A673 (cell line): ENCODE measurements around the gene DDX56. TPM values are rescaled to one million over a fixed set of nuclear protein-coding genes. Genes with fewer than 3 reads are reported as not detected.

Source experiments
- BruUV-seq: library from RNA; stranded (reverse); fragments of 400-500 nt; replicated peaks from 2 replicates; lab custom pipeline; 2021; lab: Mats Ljungman, UMichigan
- CTCF ChIA-PET: fragments of 300-600 bp; sonication (Branson Sonifier 250); formaldehyde crosslinking; loops from one replicate; lab custom pipeline; 2022; ENCODE audit warnings: antibody characterized with exemption; lab: Charles Lee
- POLR2A ChIA-PET: fragments of 300-600 bp; sonication (Branson Sonifier 250); formaldehyde crosslinking; loops from one replicate; lab custom pipeline; 2022; ENCODE audit warnings: antibody characterized with exemption; ENCODE audit not compliant: low non-redundant PET; lab: Charles Lee
- DNase-seq: peaks from one replicate; pipeline ENCODE4 v3.0.0-alpha.2; 2015; ENCODE audit warnings: low spot score
- H3K27ac ChIP-seq: fragments of 200-600 bp; sonication (generic); 2 replicates; pipeline ENCODE4 v1.5.1; 2016; ENCODE audit warnings: mixed run types, low read depth, mild to moderate bottlenecking, mixed read lengths, antibody characterized with exemption, low read length; ENCODE audit not compliant: poor library complexity, severe bottlenecking
- H3K27me3 ChIP-seq: fragments of 200-600 bp; sonication (generic); replicated peaks from 2 replicates; pipeline ENCODE4 v1.6.1; 2017; ENCODE audit warnings: mixed run types, low read depth, mild to moderate bottlenecking, mixed read lengths, antibody characterized with exemption, low read length; ENCODE audit not compliant: insufficient read depth, poor library complexity
- H3K36me3 ChIP-seq: fragments of 200-600 bp; sonication (generic); 2 replicates; pipeline ENCODE4 v1.6.1; 2016; ENCODE audit warnings: mixed run types, mild to moderate bottlenecking, mixed read lengths, antibody characterized with exemption, low read length; ENCODE audit not compliant: insufficient read depth, poor library complexity, severe bottlenecking
- H3K4me1 ChIP-seq: fragments of 200-600 bp; sonication (generic); 2 replicates; pipeline ENCODE4 v1.6.1; 2017; ENCODE audit warnings: mixed run types, mild to moderate bottlenecking, mixed read lengths, antibody characterized with exemption, low read length; ENCODE audit not compliant: insufficient read depth, poor library complexity, severe bottlenecking
- H3K4me3 ChIP-seq: fragments of 200-600 bp; sonication (generic); 2 replicates; pipeline ENCODE4 v1.5.1; 2016; ENCODE audit warnings: low read depth, mixed run types, mild to moderate bottlenecking, mixed read lengths, low read length; ENCODE audit not compliant: poor library complexity, severe bottlenecking
- H3K9me3 ChIP-seq: fragments of 200-600 bp; sonication (generic); 2 replicates; pipeline ENCODE4 v1.6.1; 2016; ENCODE audit warnings: mixed run types, low read depth, mild to moderate bottlenecking, mixed read lengths, antibody characterized with exemption, low read length; ENCODE audit not compliant: poor library complexity, severe bottlenecking
- EZH2 ChIP-seq: fragments of 200-600 bp; sonication (generic); IDR thresholded peaks from 2 replicates; pipeline ENCODE4 v1.6.1; 2017; ENCODE audit warnings: borderline replicate concordance, low read depth, mild to moderate bottlenecking, mixed read lengths, antibody characterized with exemption, low read length; ENCODE audit not compliant: poor library complexity, severe bottlenecking
- intact Hi-C: fragments of 100-400 bp; cut with micrococcal nuclease; formaldehyde crosslinking; loops from one replicate; pipeline ENCODE4 v1.10.0; 2022; ENCODE audit not compliant: unreplicated experiment
- total RNA-seq: library from RNA; stranded (reverse); gene quantifications from 2 replicates; pipeline ENCODE4 v1.2.3, GENCODE V29; 2021
- TF ChIP-seq, protein P1 (sequence below): fragments of 300-800, 200-600 bp; sonication (generic); conservative IDR thresholded peaks from 2 replicates; pipeline ENCODE4 v1.5.1; 2017; ENCODE audit warnings: low read depth, mild to moderate bottlenecking, antibody characterized with exemption, low read length, moderate library complexity, mixed read lengths

Gene DDX56
- total RNA-seq, 1 experiment from 2014 or later = 147 TPM

DNA sequence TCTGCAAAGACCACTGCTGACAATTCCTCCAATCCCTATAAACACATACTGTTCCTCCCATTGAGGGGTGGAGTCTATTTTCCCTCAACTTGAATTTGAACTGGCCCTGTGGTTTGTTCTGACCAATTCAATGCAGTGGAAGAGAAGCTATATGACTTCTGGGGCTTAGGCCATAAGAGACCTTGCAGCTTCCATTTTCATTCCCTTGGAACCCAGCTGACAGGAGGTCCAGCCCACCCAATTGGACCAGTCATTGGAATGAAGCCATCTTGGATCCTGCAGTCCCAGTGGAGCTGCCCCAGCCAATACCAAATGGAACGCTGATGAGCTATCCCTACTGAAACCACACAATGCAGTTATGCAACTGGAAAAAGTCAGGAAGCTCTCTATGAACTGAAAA is 17.2 kb upstream of the DDX56 start:
- H3K4me1 ChIP-seq = no peaks in the 10 kb centered on the region
- no peaks in the 10 kb centered on the region for H3K9me3 ChIP-seq
- no TSS peak for BruUV-seq
- ChIA-PET POLR2A (no interaction called here), CTCF (interaction anchor here (0.6 kb wide), 1 partner anchor 265 kb away, joined by 3 read pairs; no protein-coding TSS in a partner anchor)
- H3K27me3 ChIP-seq = no peaks in the 10 kb centered on the region
- DNase-seq = no peak
- no peak overlapping the region for H3K27ac ChIP-seq
- no peak overlapping the region for H3K4me3 ChIP-seq
- intact Hi-C loops = no loop called here
- H3K36me3 ChIP-seq = no peaks in the 10 kb centered on the region
- TF ChIP-seq, protein P1, sequence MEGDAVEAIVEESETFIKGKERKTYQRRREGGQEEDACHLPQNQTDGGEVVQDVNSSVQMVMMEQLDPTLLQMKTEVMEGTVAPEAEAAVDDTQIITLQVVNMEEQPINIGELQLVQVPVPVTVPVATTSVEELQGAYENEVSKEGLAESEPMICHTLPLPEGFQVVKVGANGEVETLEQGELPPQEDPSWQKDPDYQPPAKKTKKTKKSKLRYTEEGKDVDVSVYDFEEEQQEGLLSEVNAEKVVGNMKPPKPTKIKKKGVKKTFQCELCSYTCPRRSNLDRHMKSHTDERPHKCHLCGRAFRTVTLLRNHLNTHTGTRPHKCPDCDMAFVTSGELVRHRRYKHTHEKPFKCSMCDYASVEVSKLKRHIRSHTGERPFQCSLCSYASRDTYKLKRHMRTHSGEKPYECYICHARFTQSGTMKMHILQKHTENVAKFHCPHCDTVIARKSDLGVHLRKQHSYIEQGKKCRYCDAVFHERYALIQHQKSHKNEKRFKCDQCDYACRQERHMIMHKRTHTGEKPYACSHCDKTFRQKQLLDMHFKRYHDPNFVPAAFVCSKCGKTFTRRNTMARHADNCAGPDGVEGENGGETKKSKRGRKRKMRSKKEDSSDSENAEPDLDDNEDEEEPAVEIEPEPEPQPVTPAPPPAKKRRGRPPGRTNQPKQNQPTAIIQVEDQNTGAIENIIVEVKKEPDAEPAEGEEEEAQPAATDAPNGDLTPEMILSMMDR = no peak
- TF ChIP-seq EZH2 = no peak

GRCh38 chr7:44587843-44588711 is 14.4 kb upstream of the DDX56 start:
- Histone ChIP-seq H3K4me1 (no peaks in the 10 kb centered on the region), H3K27me3 (no peaks in the 10 kb centered on the region), H3K27ac (no peak overlapping the region), H3K4me3 (no peak overlapping the region), H3K9me3 (no peaks in the 10 kb centered on the region), H3K36me3 (no peaks in the 10 kb centered on the region)
- BruUV-seq = no TSS peak
- peak; percentile 67 for DNase-seq
- ChIA-PET POLR2A (no interaction called here), CTCF (interaction anchor here (0.6 to 0.7 kb wide), 2 partner anchors 21 to 806 kb away, joined by 3 to 4 read pairs; no protein-coding TSS in a partner anchor)
- intact Hi-C loops = loop anchor here (1.0 to 2.0 kb wide), 3 partner anchors 259 to 548 kb away; no protein-coding TSS in a partner anchor
- TF ChIP-seq, protein P1 = peak; percentile 67
- TF ChIP-seq EZH2 = no peak

DNA sequence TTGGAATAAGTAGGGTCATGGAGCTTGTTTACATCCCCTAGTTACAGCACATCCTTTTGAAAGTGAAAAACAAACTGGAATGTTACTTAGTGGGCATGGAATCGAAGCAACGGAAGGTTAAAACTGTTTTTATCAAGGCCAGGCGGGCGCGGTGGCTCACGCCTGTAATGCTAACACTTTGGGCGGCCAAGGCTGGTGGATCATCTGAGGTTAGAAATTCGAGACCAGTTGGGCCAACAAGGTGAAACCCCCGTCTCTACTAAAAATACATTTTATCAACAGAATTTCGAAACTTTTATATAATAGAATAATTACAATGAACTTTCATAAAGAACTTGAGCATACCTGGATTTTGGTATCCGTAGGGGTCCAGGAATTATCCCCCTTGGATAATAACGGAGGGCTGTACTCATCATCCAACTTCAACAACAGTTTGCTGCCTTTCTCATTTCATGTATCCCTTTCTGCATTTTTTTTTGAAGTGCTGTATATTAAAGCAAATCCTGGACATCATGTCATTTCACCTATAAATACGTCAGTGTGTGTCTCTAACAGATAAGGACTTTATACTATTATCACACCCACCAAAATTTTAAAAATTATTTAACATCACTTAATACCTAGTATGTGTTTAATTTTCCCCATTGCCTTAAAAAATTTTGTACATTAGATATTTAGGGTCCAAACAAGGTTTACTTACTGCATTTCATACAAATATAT is 9.6 kb upstream of the DDX56 start:
- TF ChIP-seq, protein P1 = no peak
- H3K27ac ChIP-seq = peak overlapping the region; percentile 83
- H3K27me3 ChIP-seq = no peaks in the 10 kb centered on the region
- H3K9me3 ChIP-seq = no peaks in the 10 kb centered on the region
- POLR2A ChIA-PET = no interaction called here
- DNase-seq = no peak
- peak overlapping the region; percentile 88 for H3K4me3 ChIP-seq
- BruUV-seq = TSS peak; percentile 74
- CTCF ChIA-PET = no interaction called here
- H3K36me3 ChIP-seq = peaks cover 24% of the 10 kb centered on the region
- peaks cover 6% of the 10 kb centered on the region for H3K4me1 ChIP-seq
- intact Hi-C loops = loop anchor here (2.0 to 5.0 kb wide), 2 partner anchors 23 to 214 kb away; partner anchors contain the start of genes OGDH and PPIA
